Germinal center (tissue), 1 donor: ENCODE measurements around the gene MOCOS.

Experiments
- DNase-seq: peaks from one replicate; pipeline ENCODE4 v3.0.0; 2012; ENCODE audit warnings: mixed read lengths, low spot score

MOCOS gene

GRCh38 chr18:36304723-36305122 is 117.4 kb downstream of the MOCOS start:
- DNase-seq: no peak

- DNase-seq: no peak
Observed at GRCh38 chr18:36305375-36305774, 118.1 kb downstream of the MOCOS start.

- DNase-seq: no peak
Observed at GRCh38 chr18:36307513-36307912, 120.2 kb downstream of the MOCOS start.

GRCh38 chr18:36308711-36309435 is 121.6 kb downstream of the MOCOS start:
- DNase-seq: no peak

GRCh38 chr18:36309436-36310391 is 122.4 kb downstream of the MOCOS start:
- DNase-seq: no peak

- no peak for DNase-seq
Observed at GRCh38 chr18:36311026-36311570, 123.8 kb downstream of the MOCOS start.

GRCh38 chr18:36312806-36313395 is 125.6 kb downstream of the MOCOS start:
- DNase-seq: no peak

GRCh38 chr18:36314098-36314497 is 126.8 kb downstream of the MOCOS start:
- DNase-seq: no peak

GRCh38 chr18:36314754-36315153 is 127.5 kb downstream of the MOCOS start:
- DNase-seq: no peak

- no peak for DNase-seq
Observed at GRCh38 chr18:36315736-36316135, 128.4 kb downstream of the MOCOS start.

- DNase-seq: no peak
Observed at GRCh38 chr18:36316246-36316645, 128.9 kb downstream of the MOCOS start.
